Hematopoietic multipotent progenitor cell treated with erythropoietin and hydrocortisone succinate and interleukin-3 and kit ligand, for 8 days (in vitro differentiated cells): ENCODE results near the gene AIDA.
A peak's percentile ranks its signal among the peaks of the same experiment; 100 is the strongest.
"Not testable (repeated sequence)": the region's sequence is repeated elsewhere in the genome, so short reads cannot be mapped to it uniquely, and the experiment has no call there.

ENCODE experiments used
- DNase-seq: peaks from one replicate; pipeline ENCODE4 v3.0.0-alpha.2; 2015

Gene AIDA

DNA sequence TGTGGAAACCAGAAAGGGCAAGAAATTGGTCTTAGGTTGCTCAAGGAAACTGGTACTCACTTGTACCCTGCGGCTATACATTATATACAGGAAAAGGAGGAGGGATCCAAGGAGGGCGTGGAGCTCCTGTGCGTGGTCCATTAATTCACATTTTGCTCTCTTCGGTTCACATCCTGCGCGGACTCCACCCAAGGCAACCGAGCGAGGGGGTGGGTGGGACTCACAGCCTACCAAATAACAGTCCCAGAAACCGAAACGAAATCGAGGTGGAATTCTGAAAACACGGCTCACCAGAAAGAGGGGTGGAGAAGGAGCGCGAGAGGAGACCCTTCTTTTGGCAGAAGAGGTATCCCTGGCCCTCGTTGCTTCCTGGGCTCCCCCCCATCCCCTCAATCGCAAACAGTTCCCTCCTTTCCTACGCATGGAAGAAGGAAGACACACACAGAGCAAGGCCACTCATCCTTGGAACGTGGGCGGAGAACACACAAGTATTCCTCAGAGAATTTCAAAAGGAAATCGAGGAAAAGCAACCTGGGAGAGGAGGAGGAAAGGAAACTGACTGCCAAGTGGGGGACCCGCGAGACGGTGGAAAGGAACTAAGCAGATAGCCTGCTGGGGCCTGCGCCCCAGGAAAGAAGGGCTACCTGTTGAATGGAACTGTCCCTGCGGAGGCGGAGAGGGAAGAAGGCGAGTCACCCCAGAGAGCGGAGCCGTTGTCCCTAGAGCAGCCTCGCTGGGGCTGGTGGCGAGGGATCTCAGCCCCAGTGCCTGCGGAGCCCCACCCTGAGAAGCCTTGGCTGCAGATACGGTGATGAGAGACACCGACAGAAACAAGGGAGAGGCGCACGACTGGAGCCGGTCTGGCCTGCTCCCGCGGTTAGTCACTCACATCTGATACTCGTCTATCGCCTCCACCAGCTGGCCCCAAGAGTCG lies 705 bp downstream of the AIDA start:
- peak; percentile 92 for DNase-seq

GRCh38 chr1:222709700-222710153 lies 2.6 kb downstream of the AIDA start:
- DNase-seq: peak; percentile 78

- DNase-seq: no peak
Measured at GRCh38 chr1:222706815-222707214, 5.5 kb downstream of the AIDA start.

DNA sequence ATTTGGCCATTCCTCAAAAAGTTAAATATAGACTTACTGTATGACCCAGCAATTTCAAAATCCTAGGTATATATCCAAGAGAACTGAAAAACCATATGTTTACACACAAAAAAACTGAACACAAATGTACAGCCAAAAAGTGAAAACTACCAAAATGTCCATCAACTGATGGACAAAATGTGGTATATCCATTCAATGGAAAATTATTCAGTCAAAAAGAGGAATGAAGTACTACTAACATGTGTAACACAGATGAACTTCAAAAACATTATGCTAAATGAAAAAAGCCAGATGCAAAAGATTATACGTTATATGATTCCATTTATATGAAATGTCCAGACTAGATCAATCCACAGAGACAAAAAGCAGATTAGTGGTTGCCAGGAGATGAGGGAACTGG lies 8.0 kb downstream of the AIDA start:
- DNase-seq: no peak

- DNase-seq: no peak
Measured at GRCh38 chr1:222702210-222702609, 10.1 kb downstream of the AIDA start.

DNA sequence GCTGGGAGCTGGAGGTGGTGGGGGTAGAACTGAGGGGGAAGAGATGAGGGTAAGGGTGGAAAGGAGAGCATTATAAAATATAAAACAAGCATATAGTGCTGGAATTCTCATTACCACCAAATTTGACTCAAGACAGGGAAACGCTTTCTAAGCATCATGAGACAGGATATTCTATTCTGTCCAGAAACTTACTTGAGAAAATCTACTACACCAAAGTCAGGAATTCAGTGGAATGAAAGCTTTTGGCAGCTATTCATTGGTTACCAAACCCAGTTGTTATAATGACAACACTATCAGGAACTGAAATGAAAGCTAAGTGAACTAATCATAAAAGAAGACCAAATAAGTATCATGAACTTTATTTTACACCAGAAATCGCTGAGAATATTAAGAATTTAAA lies 14.5 kb downstream of the AIDA start:
- no peak for DNase-seq

DNA sequence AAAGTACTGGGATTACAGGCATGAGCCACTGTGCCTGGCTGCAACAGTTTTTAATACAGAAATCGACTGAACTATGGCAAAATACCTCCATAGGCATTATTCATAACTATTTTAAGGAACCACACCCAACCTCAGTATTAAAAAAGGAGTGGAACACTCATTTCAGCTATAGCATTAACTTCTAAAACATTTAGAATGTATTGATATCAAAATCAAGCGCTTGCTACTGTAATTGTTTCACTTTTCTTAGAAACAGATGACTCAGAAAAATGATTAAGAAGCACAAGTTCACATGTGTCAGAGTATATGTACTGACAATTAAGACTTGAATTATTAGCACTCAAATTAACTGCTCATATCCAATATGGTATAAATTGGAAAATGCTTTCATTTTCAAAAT lies 15.1 kb downstream of the AIDA start:
- DNase-seq: no peak

DNA sequence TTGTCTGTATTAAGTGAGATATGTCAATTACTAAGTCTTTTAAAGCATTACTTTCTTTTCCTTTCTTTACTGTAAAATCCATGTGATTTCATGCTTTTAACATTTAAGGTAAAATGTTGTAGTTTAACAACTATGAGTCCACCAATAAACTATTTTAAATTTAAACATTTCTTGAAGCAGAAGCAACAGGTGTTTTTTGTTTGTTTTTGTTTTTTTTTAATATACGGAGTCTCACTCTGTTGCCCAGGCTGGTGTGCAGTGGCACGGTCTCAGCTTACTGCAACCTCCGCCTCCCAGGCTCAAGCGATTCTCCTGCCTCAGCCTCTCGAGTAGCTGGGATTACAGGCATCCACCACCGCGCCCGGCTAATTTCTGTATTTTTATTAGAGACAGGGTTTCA lies 15.6 kb downstream of the AIDA start:
- no peak for DNase-seq

DNA sequence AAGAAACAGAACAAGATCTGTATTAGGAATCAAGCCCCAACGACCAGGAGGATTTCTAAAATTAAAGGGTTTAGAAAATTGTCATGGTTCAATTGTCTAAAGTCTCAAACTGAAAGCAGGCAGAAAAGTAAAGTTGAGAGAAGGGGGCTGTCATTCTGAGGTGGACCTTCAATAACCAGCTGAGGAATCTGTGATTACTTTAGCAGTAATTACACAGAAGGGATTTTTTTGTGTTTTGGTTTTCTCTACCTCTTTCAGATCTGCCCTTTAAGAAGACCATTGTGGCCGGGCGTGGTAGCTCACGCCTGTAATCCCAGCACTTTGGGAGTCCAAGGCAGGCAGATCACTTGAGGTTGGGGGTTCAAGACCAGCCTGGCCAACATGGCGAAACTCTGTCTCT lies 17.4 kb downstream of the AIDA start:
- no peak for DNase-seq

DNA sequence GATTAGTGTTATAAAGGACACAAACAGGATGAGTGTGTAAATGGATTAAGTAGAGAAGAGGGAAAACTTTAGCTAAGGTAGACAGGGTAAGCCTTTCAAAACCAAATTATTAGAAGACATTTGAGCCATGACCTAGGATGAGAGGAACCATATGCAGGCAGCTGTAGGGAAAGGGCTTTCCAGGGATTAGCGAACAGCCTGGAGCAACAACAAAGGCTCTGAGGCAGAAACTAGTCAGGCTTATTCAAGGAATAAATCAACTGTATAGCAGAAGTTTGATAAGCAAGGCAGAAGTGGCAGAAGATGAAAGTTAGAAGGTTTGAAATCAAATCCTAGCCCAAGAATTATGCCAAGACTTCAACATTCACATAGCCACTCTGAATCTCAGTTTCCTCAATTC lies 21.3 kb downstream of the AIDA start:
- DNase-seq: no peak

DNA sequence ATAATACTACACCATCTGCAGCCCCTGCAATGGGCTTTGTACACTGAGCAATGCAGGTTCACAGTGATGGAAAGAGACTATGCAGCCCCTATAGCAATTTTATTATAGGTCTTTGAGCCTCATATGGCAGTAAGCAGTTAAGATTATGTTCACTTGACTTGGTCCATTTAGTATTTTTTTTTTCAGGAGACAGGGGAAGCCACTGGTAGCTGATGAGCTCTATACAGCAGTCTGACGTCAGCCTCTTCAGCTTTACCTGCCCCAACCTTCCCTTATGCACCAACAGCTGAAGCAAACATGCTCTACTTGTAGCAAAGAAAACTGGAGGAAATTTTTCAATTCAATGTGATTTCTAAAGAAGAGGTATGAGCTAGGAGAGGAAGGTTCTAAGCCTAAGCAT lies 32.2 kb downstream of the AIDA start:
- no peak for DNase-seq

DNA sequence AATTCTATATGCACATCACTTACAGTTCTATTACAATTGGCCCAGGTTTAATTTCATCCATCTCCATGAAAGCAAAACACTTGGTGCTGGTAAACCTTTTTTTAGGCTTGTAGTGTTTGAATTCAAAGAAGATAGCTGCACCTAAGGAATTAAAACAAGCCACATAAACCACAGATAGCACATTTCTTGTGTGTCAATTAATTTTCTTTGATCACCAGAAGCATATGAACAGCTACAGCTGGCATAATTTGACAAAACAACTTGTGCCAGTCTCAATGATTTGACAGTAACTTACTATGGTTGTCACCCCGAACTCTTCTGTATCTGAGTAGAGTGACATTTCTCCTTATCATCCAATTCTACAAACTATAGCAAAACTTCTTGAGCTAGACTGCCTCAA lies 42.2 kb downstream of the AIDA start:
- DNase-seq: no peak

DNA sequence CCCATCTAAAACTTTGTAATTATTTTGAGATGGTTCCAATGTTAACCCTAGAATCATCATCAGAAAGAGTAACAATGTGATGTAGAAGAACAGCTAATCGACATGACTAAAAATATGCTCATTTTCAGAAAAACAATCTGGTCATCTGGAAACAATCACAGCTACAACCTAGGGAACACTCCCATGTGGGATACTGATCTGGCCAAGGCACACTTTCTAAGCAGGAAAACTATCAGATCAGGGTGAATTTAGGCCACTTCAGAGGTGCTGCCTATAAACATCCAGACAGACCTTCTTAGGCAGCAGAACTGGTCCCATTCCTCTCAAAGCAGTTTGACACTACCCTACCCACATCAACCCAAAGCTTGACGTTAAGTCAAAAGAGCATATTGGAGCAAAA lies 43.2 kb downstream of the AIDA start:
- DNase-seq: not testable (repeated sequence)

- DNase-seq: not testable (repeated sequence)
Measured at GRCh38 chr1:222668184-222668583, 44.1 kb downstream of the AIDA start.

- no peak for DNase-seq
Measured at GRCh38 chr1:222665964-222666363, 46.3 kb downstream of the AIDA start.

- DNase-seq: no peak
Measured at GRCh38 chr1:222663431-222663934, 48.8 kb downstream of the AIDA start.

DNA sequence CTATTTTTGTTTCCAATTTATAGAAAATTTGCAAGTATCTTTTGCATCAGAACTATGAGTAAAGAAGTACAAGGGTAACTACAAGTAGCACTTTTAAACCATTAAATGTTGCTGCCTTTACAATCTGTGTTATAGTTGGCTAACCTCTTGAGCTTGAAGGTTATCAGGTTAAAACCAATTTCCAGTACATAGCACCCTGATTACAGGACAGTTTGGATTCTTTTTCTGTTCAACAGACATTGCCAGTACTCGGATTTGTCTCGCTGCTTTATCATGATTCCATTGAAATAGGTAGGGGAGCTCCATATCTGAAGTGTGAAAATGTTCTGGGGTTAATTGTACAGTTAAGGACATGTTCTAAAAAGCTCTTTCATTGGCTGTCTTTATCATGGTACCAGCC lies 54.4 kb downstream of the AIDA start:
- no peak for DNase-seq

- no peak for DNase-seq
Measured at GRCh38 chr1:222656391-222657155, 55.7 kb downstream of the AIDA start.

- peak; percentile 86 for DNase-seq
Measured at GRCh38 chr1:222654849-222655248, 57.4 kb downstream of the AIDA start.

- no peak for DNase-seq
Measured at GRCh38 chr1:222653178-222653827, 59.0 kb downstream of the AIDA start.

- DNase-seq: no peak
Measured at GRCh38 chr1:222652676-222653075, 59.6 kb downstream of the AIDA start.

- DNase-seq: no peak
Measured at GRCh38 chr1:222644636-222644980, 67.7 kb downstream of the AIDA start.

DNA sequence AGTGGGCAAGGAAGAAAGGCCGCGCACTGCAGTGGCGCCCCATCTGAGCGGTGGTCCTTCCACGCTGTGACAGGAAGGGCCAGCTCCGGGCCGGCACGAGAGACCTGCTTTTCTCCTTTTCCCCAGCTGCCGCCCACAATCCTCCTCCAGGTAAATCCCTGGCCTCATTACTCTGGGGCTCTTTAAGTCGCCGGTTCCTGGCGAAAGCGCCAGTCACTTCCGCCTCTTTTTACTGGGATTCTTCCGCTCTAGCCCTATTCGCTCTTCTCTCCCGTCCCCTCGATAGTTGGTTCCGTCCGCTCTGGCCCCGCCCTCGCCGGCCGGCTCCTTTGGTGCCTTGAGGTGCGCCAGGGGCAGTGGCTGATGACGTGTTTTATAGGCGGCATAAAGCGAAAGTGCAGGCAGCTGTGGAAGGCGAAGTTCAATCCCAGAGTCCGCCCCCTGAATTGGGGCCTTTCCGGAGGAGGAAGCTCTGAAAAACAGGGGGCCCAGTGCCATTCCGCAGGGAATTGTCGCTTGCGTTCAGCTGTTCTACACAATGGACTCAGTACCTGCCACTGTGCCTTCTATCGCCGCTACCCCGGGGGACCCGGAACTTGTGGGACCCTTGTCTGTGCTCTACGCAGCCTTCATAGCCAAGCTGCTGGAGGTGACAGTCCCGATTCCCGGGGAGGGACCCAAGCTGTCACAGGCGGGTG lies 68.2 kb downstream of the AIDA start:
- DNase-seq: peak; percentile 99
